Anterior cingulate cortex (tissue), 58 donors: ENCODE data around the gene STUB1.
A peak's percentile ranks its signal among the peaks of the same experiment; 100 is the strongest.
"Not testable (repeated sequence)": the region's sequence is repeated elsewhere in the genome, so short reads cannot be mapped to it uniquely, and the experiment has no call there.

Experiments
- DNase-seq, 58 donors: peaks; one replicate each; lab custom pipeline; 2025; lab: John Stamatoyannopoulos, UW

Gene STUB1

GRCh38 chr16:706189-707061, 26.2 kb downstream of the STUB1 start:
- DNase-seq = no peak

GRCh38 chr16:707062-707538, 26.9 kb downstream of the STUB1 start:
- no peak for DNase-seq

- no peak for DNase-seq
Measured at GRCh38 chr16:708019-708418, 27.8 kb downstream of the STUB1 start.

GRCh38 chr16:708959-709358, 28.7 kb downstream of the STUB1 start:
- DNase-seq = no peak

- DNase-seq = peak in 57 of 58 donors; percentile 28 to 95 (median 83)
Measured at GRCh38 chr16:709566-710499, 29.6 kb downstream of the STUB1 start.

GRCh38 chr16:710500-711075, 30.4 kb downstream of the STUB1 start:
- no peak for DNase-seq

GRCh38 chr16:711084-711483, 30.9 kb downstream of the STUB1 start:
- DNase-seq = no peak

GRCh38 chr16:711548-712320, 31.5 kb downstream of the STUB1 start:
- peak in 51 of 58 donors; percentile 18 to 80 (median 59) for DNase-seq

GRCh38 chr16:712740-713250, 32.6 kb downstream of the STUB1 start:
- DNase-seq = not testable (repeated sequence)

GRCh38 chr16:714079-714478, 33.9 kb downstream of the STUB1 start:
- DNase-seq = no peak

- DNase-seq = peak; percentile 32 to 93 (median 84)
Measured at GRCh38 chr16:714558-715476, 34.6 kb downstream of the STUB1 start, which contains the start of gene METRN. METRN (plus strand) TSS chr16:715118; CDS start chr16:715290, 172 bp downstream.

GRCh38 chr16:715477-716199, 35.4 kb downstream of the STUB1 start:
- peak in 5 of 58 donors; percentile 27 to 75 (median 58) for DNase-seq

- peak in 57 of 58 donors; percentile 24 to 95 (median 84) for DNase-seq
Measured at GRCh38 chr16:716200-716568, 36.0 kb downstream of the STUB1 start.

GRCh38 chr16:716768-717325, 36.6 kb downstream of the STUB1 start:
- no peak for DNase-seq

GRCh38 chr16:717450-718245, 37.4 kb downstream of the STUB1 start:
- DNase-seq = peak in 11 of 58 donors; percentile 19 to 51 (median 38)

- DNase-seq = no peak
Measured at GRCh38 chr16:718389-718788, 38.2 kb downstream of the STUB1 start.

GRCh38 chr16:718922-719321, 38.7 kb downstream of the STUB1 start:
- DNase-seq = no peak
